Endothelial cell of umbilical vein (primary cell): ENCODE results near the gene GRIA3. TPM values are rescaled to one million over a fixed set of nuclear protein-coding genes. Genes with fewer than 3 reads are reported as not detected.

Source experiments
- BruUV-seq: library from RNA; stranded (reverse); fragments of 400-500 nt; replicated peaks from 2 replicates; lab custom pipeline; 2021; lab: Mats Ljungman, UMichigan
- CTCF ChIA-PET: fragments of 300-600, 350-600 bp; sonication (Branson Sonifier 250); formaldehyde crosslinking; loops from one replicate; lab custom pipeline; 2021; ENCODE audit warnings: antibody characterized with exemption, inconsistent platforms; lab: Charles Lee
- POLR2A ChIA-PET: fragments of 300-600, 350-600 bp; sonication (Branson Sonifier 250); formaldehyde crosslinking; loops from one replicate; lab custom pipeline; 2021; ENCODE audit warnings: antibody characterized with exemption, inconsistent platforms; lab: Charles Lee
- DNase-seq: peaks from one replicate; pipeline ENCODE4 v3.0.0-alpha.2; 2011; ENCODE audit warnings: low read depth, low spot score
- FAIRE-seq: peaks from 2 replicates; lab custom pipeline; 2011; peaks lifted over from hg19 to GRCh38; lab: Jason Lieb, UNC
- H2AFZ ChIP-seq: 2 replicates; pipeline ENCODE4 v1.6.0; 2012; ENCODE audit warnings: low read depth, low read length, control low read depth, inconsistent platforms
- H3K27ac ChIP-seq: 2 replicates; pipeline ENCODE4 v1.5.1; 2011; ENCODE audit warnings: low read depth, mild to moderate bottlenecking, control low read depth, low read length, moderate library complexity; ENCODE audit not compliant: insufficient read depth
- H3K27me3 ChIP-seq, 2 experiments: 2 replicates each; pipeline versions ENCODE4 v1.6.0 to v1.6.1; 2011; ENCODE audit warnings: low read length in 2 of 2, mixed read lengths in 1 of 2; ENCODE audit not compliant: control insufficient read depth in 2 of 2, insufficient read depth in 2 of 2
- H3K36me3 ChIP-seq, 2 experiments: 2 replicates in 1 of 2; 3 replicates in 1 of 2; pipeline ENCODE4 v1.5.1; 2011; ENCODE audit warnings: low read length in 2 of 2, mild to moderate bottlenecking in 1 of 2, moderate library complexity in 1 of 2; ENCODE audit not compliant: control insufficient read depth in 2 of 2, insufficient read depth in 2 of 2; ENCODE audit errors: extremely low read depth in 1 of 2
- H3K4me1 ChIP-seq: 3 replicates; pipeline ENCODE4 v1.5.1; 2011; ENCODE audit warnings: mild to moderate bottlenecking, low read length; ENCODE audit not compliant: control insufficient read depth, insufficient read depth; ENCODE audit errors: extremely low read depth
- H3K4me2 ChIP-seq: 2 replicates; pipeline ENCODE4 v1.6.1; 2011; ENCODE audit warnings: low read length, control low read depth, mixed read lengths; ENCODE audit not compliant: insufficient read depth
- H3K4me3 ChIP-seq, 3 experiments: fragments of 200-600 bp in 1 of 3; sonication (generic), shearing (Covaris generic) in 1 of 3; replicated peaks in 1 of 3; 2 replicates each; pipeline ENCODE4 v1.5.1; 2011 to 2016; ENCODE audit warnings: control low read depth in 3 of 3, low read length in 3 of 3, mild to moderate bottlenecking in 2 of 3, inconsistent platforms in 1 of 3, low read depth in 1 of 3, moderate library complexity in 1 of 3; ENCODE audit not compliant: insufficient read depth in 1 of 3
- H3K79me2 ChIP-seq: 2 replicates; pipeline ENCODE4 v1.6.0; 2012; ENCODE audit warnings: low read length, inconsistent platforms; ENCODE audit not compliant: control insufficient read depth, insufficient read depth
- H3K9ac ChIP-seq: replicated peaks from 2 replicates; pipeline ENCODE3; 2011; ENCODE audit warnings: low read length, control low read depth; ENCODE audit not compliant: insufficient read depth; ENCODE audit errors: extremely low read depth
- H3K9me1 ChIP-seq: replicated peaks from 3 replicates; pipeline ENCODE4 v1.6.0; 2011; ENCODE audit warnings: mild to moderate bottlenecking, low read length; ENCODE audit not compliant: control insufficient read depth, insufficient read depth; ENCODE audit errors: extremely low read depth
- H3K9me3 ChIP-seq: replicated peaks from 2 replicates; pipeline ENCODE4 v1.5.1; 2012; ENCODE audit warnings: low read length, inconsistent platforms; ENCODE audit not compliant: control insufficient read depth, insufficient read depth
- H4K20me1 ChIP-seq: replicated peaks from 2 replicates; pipeline ENCODE3; 2011; ENCODE audit warnings: mild to moderate bottlenecking, low read length; ENCODE audit not compliant: control insufficient read depth, insufficient read depth; ENCODE audit errors: extremely low read depth
- CTCF ChIP-seq, 2 donors: IDR thresholded peaks; 1 replicate in 1 of 2; 2 replicates in 1 of 2; pipeline ENCODE4 v1.5.1; 2011; ENCODE audit warnings: low read length in 2 of 2, mild to moderate bottlenecking in 2 of 2, moderate library complexity in 2 of 2, control low read depth in 1 of 2, inconsistent platforms in 1 of 2, low read depth in 1 of 2; ENCODE audit not compliant: insufficient read depth in 1 of 2; ENCODE audit errors: extremely low read depth in 1 of 2
- EZH2 ChIP-seq: IDR thresholded peaks from 2 replicates; pipeline ENCODE4 v1.6.1; 2012; ENCODE audit warnings: borderline replicate concordance, low read depth, mild to moderate bottlenecking, moderate library complexity, low read length, inconsistent platforms; ENCODE audit not compliant: severe bottlenecking
- FOS ChIP-seq: IDR thresholded peaks from 2 replicates; pipeline ENCODE4 v1.6.1; 2011; ENCODE audit warnings: mild to moderate bottlenecking, low read length, moderate library complexity, borderline replicate concordance; ENCODE audit not compliant: insufficient read depth
- GATA2 ChIP-seq: IDR thresholded peaks from 2 replicates; pipeline ENCODE4 v1.7.0; 2011; ENCODE audit warnings: low read depth, mild to moderate bottlenecking, moderate library complexity, mixed read lengths, low read length; ENCODE audit not compliant: insufficient read length, insufficient read depth
- JUN ChIP-seq: IDR thresholded peaks from 2 replicates; pipeline ENCODE4 v1.6.1; 2011; ENCODE audit warnings: borderline replicate concordance, low read depth; ENCODE audit not compliant: insufficient read length, insufficient read depth
- MAX ChIP-seq: IDR thresholded peaks from 2 replicates; pipeline ENCODE4 v1.6.1; 2011; ENCODE audit not compliant: insufficient read depth, insufficient read length
- MYC ChIP-seq: IDR thresholded peaks from one replicate; pipeline ENCODE4 v1.6.1; 2011; ENCODE audit warnings: mild to moderate bottlenecking, low read depth, low read length
- POLR2A ChIP-seq: IDR thresholded peaks from 2 replicates; pipeline ENCODE4 v1.6.1; 2012; ENCODE audit warnings: low read depth, mild to moderate bottlenecking, control low read depth, low read length
- POLR2AphosphoS5 ChIP-seq: IDR thresholded peaks from 2 replicates; pipeline ENCODE4 v1.6.1; 2012; ENCODE audit warnings: low read depth, mild to moderate bottlenecking, control low read depth, low read length, moderate library complexity; ENCODE audit not compliant: insufficient read depth
- dilution Hi-C: fragments of 300-500 bp; cut with MboI; formaldehyde crosslinking; loops from one replicate; pipeline ENCODE4 v1.15.0; 2019; ENCODE audit warnings: low sequenced_read_pairs; ENCODE audit not compliant: extremely low pct_ligation_motif_present
- intact Hi-C: fragments of 100-400 bp; cut with micrococcal nuclease; formaldehyde crosslinking; loops from one replicate; pipeline ENCODE4 v1.10.0; 2022
- polyA plus RNA-seq, 4 experiments: library from polyadenylated mRNA; depleted of rRNA in 3 of 4; stranded (reverse) in 3 of 4; unstranded in 1 of 4; fragments of >200 nt; gene quantifications; 2 replicates each; pipeline versions ENCODE4 v1.2.1 to v1.2.3, GENCODE V29; 2011 to 2012; ENCODE audit warnings: missing spikeins in 1 of 4
- total RNA-seq: library from RNA; stranded (reverse); gene quantifications from 2 replicates; pipeline ENCODE4 v1.2.3, GENCODE V29; 2021

GRIA3 gene
- total and polyA plus RNA-seq, 2 donors (not counting 3 experiments of a cell fraction or from before 2014, with no cell fraction given), result not detected

- Histone ChIP-seq H3K36me3 (no peaks in the 10 kb centered on the region), H3K9me1 (no peaks in the 10 kb centered on the region), H3K9ac (no peak overlapping the region), H3K4me1 (no peaks in the 10 kb centered on the region), H3K9me3 (no peaks in the 10 kb centered on the region), H2AFZ (no peak overlapping the region), H3K79me2 (no peaks in the 10 kb centered on the region), H3K27me3 (no peaks in the 10 kb centered on the region), H3K27ac (no peak overlapping the region), H3K4me2 (no peak overlapping the region), H4K20me1 (no peaks in the 10 kb centered on the region), H3K4me3 (no peak overlapping the region)
- no TSS peak for BruUV-seq
- TF ChIP-seq POLR2AphosphoS5, result no peak
- TF ChIP-seq MAX, result no peak
- no peak for TF ChIP-seq CTCF (IDR thresholded peaks at IDR 0.05; ENCODE audit: extremely low read depth in 1 of 2, insufficient read depth in 1 of 2, low read depth in 1 of 2, low read length in 2 of 2)
- no peak for TF ChIP-seq MYC
- TF ChIP-seq POLR2A, result no peak
- no peak for TF ChIP-seq JUN
- no peak for TF ChIP-seq EZH2
- no peak for TF ChIP-seq GATA2
- no peak for TF ChIP-seq FOS
- POLR2A ChIA-PET, result no interaction called here
- DNase-seq (no peak), FAIRE-seq (no peak)
- intact Hi-C loops (no loop called here), dilution Hi-C loops (no loop called here)
- CTCF ChIA-PET, result no interaction called here
These were observed 13.5 kb upstream of the GRIA3 start for GRCh38 chrX:123170546-123170945.
